IPS DF 6.9 (cell line): ENCODE data around the gene WAC.

ENCODE experiments used
- DNase-seq: peaks from one replicate; pipeline ENCODE4 v3.0.0-alpha.2; 2013; ENCODE audit warnings: low read depth, low spot score
- H3K27ac ChIP-seq: one replicate; pipeline ENCODE4 v1.5.1; 2013; ENCODE audit warnings: low read length, control low read depth
- H3K27me3 ChIP-seq: 2 replicates; pipeline ENCODE4 v1.6.1; 2013; ENCODE audit warnings: mild to moderate bottlenecking, low read length; ENCODE audit not compliant: control insufficient read depth, insufficient read depth
- H3K36me3 ChIP-seq: 2 replicates; pipeline ENCODE4 v1.6.1; 2013; ENCODE audit warnings: low read length; ENCODE audit not compliant: control insufficient read depth, insufficient read depth
- H3K4me1 ChIP-seq: 2 replicates; pipeline ENCODE4 v1.6.1; 2013; ENCODE audit warnings: low read length; ENCODE audit not compliant: control insufficient read depth, insufficient read depth
- H3K4me3 ChIP-seq: 2 replicates; pipeline ENCODE4 v1.5.1; 2013; ENCODE audit warnings: mild to moderate bottlenecking, low read length
- H3K9me3 ChIP-seq: 2 replicates; pipeline ENCODE4 v1.6.1; 2013; ENCODE audit warnings: low read length, inconsistent platforms; ENCODE audit not compliant: control insufficient read depth, insufficient read depth
- WGBS: extraction: QIAGEN DNeasy Blood & Tissue Kit; methylation state at CpG from one replicate; pipeline ENCODE4 v1.1.7; 2013; ENCODE audit warnings: mixed read lengths, missing lambda C conversion rate; ENCODE audit not compliant: insufficient read length, insufficient coverage; 5-methylcytosine and 5-hydroxymethylcytosine counted together

Gene WAC

DNA sequence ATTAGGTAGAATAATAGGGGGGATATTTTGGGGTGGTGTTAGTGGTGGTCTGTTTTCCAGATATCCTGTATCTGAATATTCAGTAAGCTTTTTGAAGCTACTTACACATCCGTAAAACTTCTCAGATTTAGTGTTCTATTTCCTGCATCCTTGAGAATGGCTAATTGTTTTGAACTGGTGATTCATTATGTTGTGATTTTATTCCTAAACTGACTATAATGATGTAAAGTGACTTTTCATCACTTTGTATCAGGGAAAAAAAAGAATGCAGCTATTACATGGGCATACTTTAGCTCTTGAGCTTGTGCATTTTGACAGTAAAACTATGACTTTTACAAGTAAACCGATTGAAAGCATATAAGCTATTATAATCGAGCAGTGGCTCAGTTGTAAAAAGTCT lies 18.2 kb downstream of the WAC start:
- H3K4me1 ChIP-seq: no peaks in the 10 kb centered on the region
- H3K27ac ChIP-seq: no peak overlapping the region
- peaks cover 3% of the 10 kb centered on the region; the same call in 1 of the 2 replicates for H3K36me3 ChIP-seq
- H3K27me3 ChIP-seq: no peaks in the 10 kb centered on the region
- WGBS: no CpG with 5 or more reads among the region's 3 CpGs
- H3K4me3 ChIP-seq: no peak overlapping the region
- no peak for DNase-seq
- no peaks in the 10 kb centered on the region for H3K9me3 ChIP-seq

- Histone ChIP-seq H3K27me3 (no peaks in the 10 kb centered on the region), H3K36me3 (peaks cover 3% of the 10 kb centered on the region; the same call in 1 of the 2 replicates), H3K9me3 (no peaks in the 10 kb centered on the region), H3K27ac (no peak overlapping the region), H3K4me3 (no peak overlapping the region), H3K4me1 (no peaks in the 10 kb centered on the region)
- WGBS: 100% methylated on average over 1 of the region's 4 CpGs
- DNase-seq: no peak
Observed at GRCh38 chr10:28552775-28553174, 19.9 kb downstream of the WAC start.

GRCh38 chr10:28554009-28554408 lies 21.1 kb downstream of the WAC start:
- no peak for DNase-seq
- no peaks in the 10 kb centered on the region for H3K9me3 ChIP-seq
- no peaks in the 10 kb centered on the region for H3K4me1 ChIP-seq
- no peak overlapping the region for H3K27ac ChIP-seq
- H3K36me3 ChIP-seq: peaks cover 3% of the 10 kb centered on the region; the same call in 1 of the 2 replicates
- no peaks in the 10 kb centered on the region for H3K27me3 ChIP-seq
- no CpG with 5 or more reads among the region's 6 CpGs for WGBS
- H3K4me3 ChIP-seq: no peak overlapping the region

- WGBS: no CpG with 5 or more reads among the region's 3 CpGs
- no peak for DNase-seq
- Histone ChIP-seq H3K4me1 (no peaks in the 10 kb centered on the region), H3K27ac (no peak overlapping the region), H3K4me3 (no peak overlapping the region), H3K9me3 (no peaks in the 10 kb centered on the region), H3K27me3 (no peaks in the 10 kb centered on the region), H3K36me3 (peaks cover under 1% of the 10 kb centered on the region; the same call in 1 of the 2 replicates)
Observed at GRCh38 chr10:28554952-28555351, 22.0 kb downstream of the WAC start.

GRCh38 chr10:28555358-28555757 lies 22.4 kb downstream of the WAC start:
- H3K4me1 ChIP-seq: no peaks in the 10 kb centered on the region
- no CpG with 5 or more reads among the region's 2 CpGs for WGBS
- H3K27me3 ChIP-seq: no peaks in the 10 kb centered on the region
- no peaks in the 10 kb centered on the region for H3K9me3 ChIP-seq
- H3K27ac ChIP-seq: no peak overlapping the region
- DNase-seq: no peak
- H3K36me3 ChIP-seq: no peaks in the 10 kb centered on the region; the same call in 1 of the 2 replicates
- no peak overlapping the region for H3K4me3 ChIP-seq

- no CpG with 5 or more reads among the region's 2 CpGs for WGBS
- Histone ChIP-seq H3K27me3 (no peaks in the 10 kb centered on the region), H3K4me1 (peaks cover 2% of the 10 kb centered on the region; the same call in 1 of the 2 replicates), H3K9me3 (no peaks in the 10 kb centered on the region), H3K27ac (no peak overlapping the region), H3K4me3 (no peak overlapping the region), H3K36me3 (no peaks in the 10 kb centered on the region; the same call in 1 of the 2 replicates)
- DNase-seq: no peak
Observed at GRCh38 chr10:28556142-28556541, 23.2 kb downstream of the WAC start.

- Histone ChIP-seq H3K4me1 (peaks cover 2% of the 10 kb centered on the region; the same call in 1 of the 2 replicates), H3K27me3 (no peaks in the 10 kb centered on the region), H3K27ac (no peak overlapping the region), H3K4me3 (no peak overlapping the region), H3K36me3 (no peaks in the 10 kb centered on the region; the same call in 1 of the 2 replicates), H3K9me3 (no peaks in the 10 kb centered on the region)
- no CpG with 5 or more reads among the region's 3 CpGs for WGBS
- no peak for DNase-seq
Observed at GRCh38 chr10:28558186-28558585, 25.3 kb downstream of the WAC start.

DNA sequence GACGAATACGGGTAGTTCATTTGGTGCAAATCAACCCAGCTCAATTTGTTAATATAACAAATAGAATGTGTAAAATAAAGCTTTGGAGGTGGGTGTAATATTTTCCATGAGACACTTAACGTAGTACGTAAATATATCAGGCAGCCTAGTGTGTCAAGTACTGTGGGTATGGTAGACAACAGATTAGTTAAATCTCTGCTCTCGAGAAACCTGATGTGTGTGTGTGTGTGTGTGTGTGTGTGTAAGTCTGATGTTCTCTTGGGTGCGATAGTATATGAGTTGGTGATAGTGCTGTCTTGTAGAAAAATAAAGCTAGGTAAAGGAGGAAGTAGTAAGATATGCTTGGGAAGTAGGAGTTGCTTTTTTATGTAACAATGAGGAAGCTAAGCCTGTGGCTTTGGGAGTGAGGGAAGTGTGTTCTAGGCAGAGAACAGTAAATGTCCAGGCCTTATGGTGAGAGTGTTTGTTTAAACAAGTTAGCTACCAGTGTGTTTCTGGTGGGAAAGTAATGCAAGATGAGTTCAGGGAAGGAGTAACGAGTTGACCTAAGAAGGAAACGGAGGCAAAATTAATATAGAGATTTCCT lies 26.1 kb downstream of the WAC start:
- Histone ChIP-seq H3K36me3 (no peaks in the 10 kb centered on the region; the same call in 1 of the 2 replicates), H3K27ac (no peak overlapping the region), H3K27me3 (no peaks in the 10 kb centered on the region), H3K4me3 (no peak overlapping the region), H3K9me3 (no peaks in the 10 kb centered on the region), H3K4me1 (peaks cover 2% of the 10 kb centered on the region; the same call in 1 of the 2 replicates)
- WGBS: 100% methylated on average over 1 of the region's 8 CpGs
- no peak for DNase-seq

GRCh38 chr10:28559618-28560017 lies 26.7 kb downstream of the WAC start:
- Histone ChIP-seq H3K4me1 (peaks cover 2% of the 10 kb centered on the region; the same call in 1 of the 2 replicates), H3K27ac (no peak overlapping the region), H3K27me3 (no peaks in the 10 kb centered on the region), H3K9me3 (no peaks in the 10 kb centered on the region), H3K36me3 (no peaks in the 10 kb centered on the region; the same call in 1 of the 2 replicates), H3K4me3 (no peak overlapping the region)
- DNase-seq: no peak
- no CpG with 5 or more reads among the region's 4 CpGs for WGBS

DNA sequence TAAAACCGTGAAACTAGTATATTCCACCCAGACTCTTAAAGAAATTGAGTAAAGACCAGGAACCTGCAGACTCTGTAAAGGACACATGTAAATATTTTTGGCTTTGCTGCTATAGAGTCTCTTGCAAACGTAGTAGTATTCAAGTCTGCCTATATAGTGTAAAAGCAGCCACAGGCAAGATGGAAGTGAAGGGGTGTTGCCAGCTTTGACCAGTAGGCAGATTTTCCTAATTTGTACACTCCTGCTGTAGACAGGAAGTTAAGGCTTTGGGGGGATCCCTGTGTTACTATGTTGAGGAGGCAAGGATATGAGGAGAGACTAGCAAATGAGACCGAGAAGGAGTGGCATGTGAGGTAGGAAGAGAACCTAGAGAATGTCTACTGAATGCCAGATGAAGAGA lies 27.7 kb downstream of the WAC start:
- WGBS: no CpG with 5 or more reads among the region's 3 CpGs
- peaks cover 2% of the 10 kb centered on the region; the same call in 1 of the 2 replicates for H3K4me1 ChIP-seq
- DNase-seq: no peak
- H3K4me3 ChIP-seq: no peak overlapping the region
- no peak overlapping the region for H3K27ac ChIP-seq
- no peaks in the 10 kb centered on the region; the same call in 1 of the 2 replicates for H3K36me3 ChIP-seq
- no peaks in the 10 kb centered on the region for H3K27me3 ChIP-seq
- H3K9me3 ChIP-seq: no peaks in the 10 kb centered on the region

DNA sequence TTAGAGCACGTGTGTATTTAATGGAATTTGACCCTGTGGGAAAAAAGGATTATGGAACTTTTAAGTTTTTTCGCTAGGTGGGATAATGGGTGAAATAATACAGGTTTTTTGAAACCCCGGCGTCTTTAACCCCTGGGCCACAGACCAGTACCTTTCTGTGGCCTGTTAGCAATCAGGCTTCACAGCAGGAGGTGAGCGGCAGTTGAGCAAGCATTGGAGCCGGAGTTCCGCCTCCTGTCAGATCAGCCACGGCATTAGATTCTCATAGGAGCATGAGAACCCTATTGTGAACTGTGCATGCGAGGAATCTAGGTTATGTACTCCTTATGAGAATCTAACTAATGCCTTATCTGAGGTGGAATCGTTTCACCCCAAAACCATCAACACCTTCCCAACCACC lies 28.6 kb downstream of the WAC start:
- no peaks in the 10 kb centered on the region for H3K9me3 ChIP-seq
- WGBS: no CpG with 5 or more reads among the region's 10 CpGs
- DNase-seq: no peak
- H3K27ac ChIP-seq: no peak overlapping the region
- no peaks in the 10 kb centered on the region; the same call in 1 of the 2 replicates for H3K36me3 ChIP-seq
- no peaks in the 10 kb centered on the region for H3K27me3 ChIP-seq
- H3K4me1 ChIP-seq: peaks cover 2% of the 10 kb centered on the region; the same call in 1 of the 2 replicates
- H3K4me3 ChIP-seq: no peak overlapping the region
